ENCODE results near the gene PDE4D. TPM values are rescaled to one million over a fixed set of nuclear protein-coding genes. Genes with fewer than 3 reads are reported as not detected.

PDE4D gene
- total RNA-seq, 1 donor from 2014 or later: 28.2 TPM

GRCh38 chr5:59128646-59129290 lies 764.8 kb downstream of the PDE4D start:
- ATAC-seq (ENCODE audit: low read depth) (no peak), DNase-seq (no peak)
- no peak overlapping the region for H3K4me3 Mint-ChIP-seq
- H3K9me3 Mint-ChIP-seq: no peaks in the 10 kb centered on the region
- H3K36me3 Mint-ChIP-seq (ENCODE audit: low read depth): no peaks in the 10 kb centered on the region
- POLR2A ChIA-PET: interaction anchor here (1.2 to 2.9 kb wide), 2 partner anchors 9 to 90 kb away, joined by 4 to 24 read pairs; no protein-coding TSS in a partner anchor
- peaks cover 7% of the 10 kb centered on the region for H3K4me1 Mint-ChIP-seq
- CTCF ChIA-PET: interaction anchor here (1.7 kb wide), 1 partner anchor 94 kb away, joined by 4 read pairs; no protein-coding TSS in a partner anchor
- H3K27ac Mint-ChIP-seq: no peak overlapping the region
- TF ChIP-seq CTCF (IDR thresholded peaks at IDR 0.05): no peak
- H3K27me3 Mint-ChIP-seq: no peaks in the 10 kb centered on the region
- intact Hi-C loops (cut with micrococcal nuclease): loop anchor here (5.0 kb wide), 2 partner anchors 434 to 666 kb away; partner anchors contain the start of gene PLK2

- POLR2A ChIA-PET: interaction anchor here (0.7 to 2.9 kb wide), 5 partner anchors 8 to 642 kb away, joined by 3 to 24 read pairs (median 4); no protein-coding TSS in a partner anchor
These were observed 766.6 kb downstream of the PDE4D start for GRCh38 chr5:59126708-59127573.

GRCh38 chr5:59126016-59126707 lies 767.4 kb downstream of the PDE4D start:
- intact Hi-C loops (cut with micrococcal nuclease): loop anchor here (2.0 to 5.0 kb wide), 3 partner anchors 436 to 665 kb away; partner anchors contain the start of gene PLK2
- POLR2A ChIA-PET: interaction anchor here (2.9 kb wide), 1 partner anchor 87 kb away, joined by 24 read pairs; no protein-coding TSS in a partner anchor
- Mint-ChIP-seq H3K4me1 (peaks cover 7% of the 10 kb centered on the region), H3K27me3 (no peaks in the 10 kb centered on the region), H3K36me3 (ENCODE audit: low read depth) (no peaks in the 10 kb centered on the region), H3K27ac (no peak overlapping the region), H3K4me3 (no peak overlapping the region), H3K9me3 (no peaks in the 10 kb centered on the region)
- ATAC-seq (ENCODE audit: low read depth): no peak
- TF ChIP-seq CTCF (IDR thresholded peaks at IDR 0.05): no peak
- CTCF ChIA-PET: interaction anchor here (1.1 kb wide), 1 partner anchor 232 kb away, joined by 3 read pairs; no protein-coding TSS in a partner anchor
- no peak for DNase-seq

More at GRCh38 chr5:59126708-59127573, 766.6 kb downstream of the PDE4D start:
- Mint-ChIP-seq H3K4me1 (peaks cover 7% of the 10 kb centered on the region), H3K27ac (no peak overlapping the region), H3K27me3 (no peaks in the 10 kb centered on the region), H3K9me3 (no peaks in the 10 kb centered on the region), H3K4me3 (no peak overlapping the region), H3K36me3 (ENCODE audit: low read depth) (no peaks in the 10 kb centered on the region)
- CTCF ChIA-PET: interaction anchor here (1.1 kb wide), 1 partner anchor 233 kb away, joined by 3 read pairs; no protein-coding TSS in a partner anchor
- DNase-seq: no peak
- ATAC-seq (ENCODE audit: low read depth): no peak
- intact Hi-C loops (cut with micrococcal nuclease): loop anchor here (1.0 to 5.0 kb wide), 4 partner anchors 88 to 665 kb away; partner anchors contain the start of gene PLK2
- TF ChIP-seq CTCF (IDR thresholded peaks at IDR 0.05): no peak

- Mint-ChIP-seq H3K4me1 (peaks cover 7% of the 10 kb centered on the region), H3K9me3 (no peaks in the 10 kb centered on the region), H3K27me3 (no peaks in the 10 kb centered on the region), H3K27ac (no peak overlapping the region), H3K36me3 (ENCODE audit: low read depth) (no peaks in the 10 kb centered on the region), H3K4me3 (no peak overlapping the region)
- ChIA-PET CTCF (interaction anchor here (1.2 kb wide), 1 partner anchor 91 kb away, joined by 3 read pairs; no protein-coding TSS in a partner anchor), POLR2A (no interaction called here)
- TF ChIP-seq CTCF (IDR thresholded peaks at IDR 0.05): no peak
- DNase-seq (no peak), ATAC-seq (ENCODE audit: low read depth) (no peak)
- intact Hi-C loops (cut with micrococcal nuclease): loop anchor here (5.0 kb wide), 2 partner anchors 437 to 663 kb away; partner anchors contain the start of gene PLK2
These were observed 768.2 kb downstream of the PDE4D start for GRCh38 chr5:59125011-59125961.
